GM23338 (cell line): ENCODE measurements around the gene GFRA1. TPM values are rescaled to one million over a fixed set of nuclear protein-coding genes. Genes with fewer than 3 reads are reported as not detected.

Source experiments
- ATAC-seq: fragments of 200-7000 bp; cut with Tn5 transposase; 3 replicates; pipeline ENCODE4 v1.9.1; 2020
- DNase-seq: peaks from one replicate; pipeline ENCODE4 v3.0.0-alpha.2; 2015; ENCODE audit warnings: low spot score
- H2AFZ ChIP-seq: fragments of 200-600 bp; sonication (generic); 2 replicates; pipeline ENCODE4 v1.8.0; 2016; ENCODE audit warnings: antibody characterized with exemption, mild to moderate bottlenecking, moderate library complexity
- H3F3A ChIP-seq: fragments of 200-600 bp; sonication (generic); replicated peaks from 2 replicates; pipeline ENCODE4 v1.8.0; 2017; ENCODE audit warnings: antibody characterized with exemption, mixed run types, low read depth
- H3K27ac ChIP-seq: fragments of 200-600 bp; sonication (generic); 2 replicates; pipeline ENCODE4 v1.6.1; 2016; ENCODE audit warnings: low read depth
- H3K27me3 ChIP-seq: fragments of 200-600 bp; sonication (generic); 2 replicates; pipeline ENCODE4 v1.8.0; 2016; ENCODE audit warnings: mild to moderate bottlenecking, mixed run types, moderate library complexity; ENCODE audit not compliant: insufficient read depth
- H3K36me3 ChIP-seq: fragments of 200-600 bp; sonication (generic); 2 replicates; pipeline ENCODE4 v1.8.0; 2016; ENCODE audit warnings: mild to moderate bottlenecking; ENCODE audit not compliant: insufficient read depth
- H3K4me1 ChIP-seq: fragments of 200-600 bp; sonication (generic); 2 replicates; pipeline ENCODE4 v1.8.0; 2016; ENCODE audit warnings: mild to moderate bottlenecking, moderate library complexity; ENCODE audit not compliant: insufficient read depth
- H3K4me2 ChIP-seq: fragments of 200-600 bp; sonication (generic); 2 replicates; pipeline ENCODE4 v1.7.1; 2017; ENCODE audit warnings: mixed run types
- H3K4me3 ChIP-seq: fragments of 200-600 bp; sonication (generic); 2 replicates; pipeline ENCODE4 v1.6.1; 2016; ENCODE audit warnings: mixed run types
- H3K79me2 ChIP-seq: fragments of 200-600 bp; sonication (generic); replicated peaks from 2 replicates; pipeline ENCODE4 v1.8.0; 2017; ENCODE audit warnings: mild to moderate bottlenecking; ENCODE audit not compliant: insufficient read depth
- H3K9me2 ChIP-seq: fragments of 200-600 bp; sonication (generic); 2 replicates; pipeline ENCODE4 v1.8.0; 2017; ENCODE audit not compliant: insufficient read depth
- H4K20me1 ChIP-seq: fragments of 200-600 bp; sonication (generic); replicated peaks from 2 replicates; pipeline ENCODE4 v1.8.0; 2017; ENCODE audit warnings: mild to moderate bottlenecking; ENCODE audit not compliant: insufficient read depth
- H3K27ac Mint-ChIP-seq: 2 replicates; pipeline ENCODE4 v1.8.0; 2020; ENCODE audit warnings: inconsistent platforms, mild to moderate bottlenecking, moderate library complexity, mixed read lengths
- H3K27me3 Mint-ChIP-seq: 3 replicates; pipeline ENCODE4 v1.8.0; 2022; ENCODE audit warnings: low read depth, mild to moderate bottlenecking, moderate library complexity, mixed read lengths, inconsistent platforms; ENCODE audit not compliant: insufficient read depth, poor library complexity
- H3K36me3 Mint-ChIP-seq: 3 replicates; pipeline ENCODE4 v1.8.0; 2021; ENCODE audit warnings: low read depth, mild to moderate bottlenecking, inconsistent platforms, moderate library complexity, mixed read lengths
- H3K4me1 Mint-ChIP-seq: 3 replicates; pipeline ENCODE4 v1.8.0; 2020; ENCODE audit warnings: mild to moderate bottlenecking, inconsistent platforms, mixed read lengths
- H3K4me3 Mint-ChIP-seq: 3 replicates; pipeline ENCODE4 v1.8.0; 2021; ENCODE audit warnings: moderate library complexity, mild to moderate bottlenecking, inconsistent platforms, mixed read lengths
- H3K9me3 Mint-ChIP-seq: 3 replicates; pipeline ENCODE4 v1.8.0; 2020; ENCODE audit warnings: moderate library complexity, mild to moderate bottlenecking, inconsistent platforms, mixed read lengths
- ETS1 ChIP-seq: IDR thresholded peaks from 2 replicates; pipeline ENCODE4 v1.6.1; 2016; ENCODE audit warnings: antibody characterized with exemption
- EZH2 ChIP-seq: fragments of 200-600 bp; sonication (generic); IDR thresholded peaks from one replicate; pipeline ENCODE4 v1.8.0; 2017; ENCODE audit warnings: antibody characterized with exemption, mild to moderate bottlenecking, low read depth; ENCODE audit not compliant: unreplicated experiment
- JUNB ChIP-seq: IDR thresholded peaks from one replicate; pipeline ENCODE4 v1.6.1; 2016; ENCODE audit warnings: antibody characterized with exemption; ENCODE audit not compliant: unreplicated experiment
- NANOG ChIP-seq: IDR thresholded peaks from 2 replicates; pipeline ENCODE4 v1.6.1; 2016; ENCODE audit warnings: antibody characterized with exemption, borderline replicate concordance
- POLR2AphosphoS5 ChIP-seq: IDR thresholded peaks from 2 replicates; pipeline ENCODE4 v1.6.1; 2016; ENCODE audit warnings: antibody characterized with exemption, low read depth
- STAT1 ChIP-seq: IDR thresholded peaks from one replicate; pipeline ENCODE4 v1.6.1; 2016; ENCODE audit warnings: antibody characterized with exemption; ENCODE audit not compliant: unreplicated experiment
- ZNF114 ChIP-seq: fragments of 250-450 bp; sonication (Bioruptor Pico); IDR thresholded peaks from 2 replicates; pipeline ENCODE4 v1.5.0; 2020; ENCODE audit warnings: mild to moderate bottlenecking, moderate library complexity
- ZNF462 ChIP-seq: fragments of 250-450 bp; sonication (Bioruptor Pico); IDR thresholded peaks from 2 replicates; pipeline ENCODE4 v1.5.0; 2020; ENCODE audit warnings: mild to moderate bottlenecking, moderate library complexity
- polyA plus RNA-seq: library from polyadenylated mRNA; unstranded; fragments of >200 nt; fragmentation: Nextera tagmentation; extraction: Ambion mirVana; gene quantifications from 2 replicates; pipeline ENCODE4 v1.2.1, GENCODE V29; 2016
- total RNA-seq: library from RNA; depleted of rRNA; stranded (reverse); fragments of >200 nt; shearing (Covaris generic); gene quantifications from 2 replicates; pipeline ENCODE4 v1.2.3, GENCODE V29; 2014

Gene GFRA1
- total and polyA plus RNA-seq, 2 experiments from 2014 or later, result 1.4 to 2.8 TPM

GRCh38 chr10:116136261-116136660 lies 136.7 kb downstream of the GFRA1 start (continued):
- TF ChIP-seq ZNF462 (no peak), EZH2 (no peak), NANOG (no peak), STAT1 (no peak), POLR2AphosphoS5 (no peak), ETS1 (no peak), ZNF114 (no peak)

GRCh38 chr10:116134322-116134721 lies 138.7 kb downstream of the GFRA1 start:
- no peak overlapping the region for H3K4me3 ChIP-seq
- H3K4me1 Mint-ChIP-seq, result peaks cover 20% of the 10 kb centered on the region; the same call in 2 of the 3 replicates
- ATAC-seq (no peak), DNase-seq (no peak)
- H3K79me2 ChIP-seq, result no peaks in the 10 kb centered on the region
- H2AFZ ChIP-seq, result peak overlapping the region; percentile 25; the same call in 1 of the 2 replicates
- H3K36me3 Mint-ChIP-seq, result no peaks in the 10 kb centered on the region
- no peaks in the 10 kb centered on the region for H3K9me3 Mint-ChIP-seq
- H4K20me1 ChIP-seq, result no peaks in the 10 kb centered on the region
- H3K27ac Mint-ChIP-seq, result no peak overlapping the region
- peaks cover 18% of the 10 kb centered on the region; the same call in 1 of the 2 replicates for H3K4me1 ChIP-seq
- no peak overlapping the region for H3K4me2 ChIP-seq
- H3K36me3 ChIP-seq, result no peaks in the 10 kb centered on the region
- no peaks in the 10 kb centered on the region for H3K27me3 Mint-ChIP-seq
- H3K27me3 ChIP-seq, result no peaks in the 10 kb centered on the region
- no peaks in the 10 kb centered on the region for H3F3A ChIP-seq
- 0 out of 2 replicates have a peak, but pooled peaks cover 6% of the 10 kb centered on the region for H3K9me2 ChIP-seq
- no peak overlapping the region for H3K4me3 Mint-ChIP-seq
- no peak overlapping the region for H3K27ac ChIP-seq
- TF ChIP-seq NANOG, result no peak
- TF ChIP-seq ZNF462, result no peak
- no peak for TF ChIP-seq JUNB
- TF ChIP-seq ZNF114, result no peak
